K562 (cell line): ENCODE results near the gene PLA2G2C. TPM values are rescaled to one million over a fixed set of nuclear protein-coding genes. Genes with fewer than 3 reads are reported as not detected.

Source experiments
- ATAC-seq: fragments of 200-7000 bp; cut with Tn5 transposase; 3 replicates; pipeline ENCODE4 v1.9.1; 2020; ENCODE audit warnings: moderate library complexity
- BruUV-seq: library from RNA; stranded (reverse); fragments of 400-500 nt; replicated peaks from 2 replicates; lab custom pipeline; 2021; lab: Mats Ljungman, UMichigan
- CTCF ChIA-PET: fragments of 300-600 bp; formaldehyde crosslinking; extraction: SDS; loops from one replicate; lab custom pipeline; 2021; ENCODE audit warnings: low intra/inter-chr PET ratio; lab: Yijun Ruan, JAX
- POLR2A ChIA-PET: fragments of 300-600, 350-650 bp; sonication (Branson Sonifier 250); formaldehyde crosslinking; extraction: SDS; loops from one replicate; lab custom pipeline; 2021; ENCODE audit warnings: antibody characterized with exemption, inconsistent platforms; lab: Yijun Ruan, JAX
- DNase-seq, 4 experiments: peaks; one replicate each; pipeline versions ENCODE4 v3.0.0 to v3.0.0-alpha.2; 2011 to 2018; ENCODE audit warnings: low spot score in 3 of 4, mixed read lengths in 3 of 4; ENCODE audit errors: extremely low read depth in 1 of 4
- FAIRE-seq: peaks from 2 replicates; lab custom pipeline; 2011; peaks lifted over from hg19 to GRCh38; lab: Jason Lieb, UNC
- H2AFZ ChIP-seq: 2 replicates; pipeline ENCODE4 v1.6.0; 2011; ENCODE audit warnings: low read depth, low read length, control low read depth, inconsistent platforms
- H3K27ac ChIP-seq: fragments of 200-600 bp; 3 replicates; pipeline ENCODE4 v1.8.0; 2011; ENCODE audit warnings: low read depth, mild to moderate bottlenecking, control low read depth, inconsistent platforms, low read length, moderate library complexity, mixed read lengths; ENCODE audit errors: extremely low read depth
- H3K27me3 ChIP-seq, 2 experiments: fragments of 300-600 bp in 1 of 2; 2 replicates in 1 of 2; 3 replicates in 1 of 2; pipeline versions ENCODE4 v1.6.0 to v1.8.0; 2011; ENCODE audit warnings: inconsistent platforms in 2 of 2, low read length in 2 of 2, mild to moderate bottlenecking in 1 of 2, mixed read lengths in 1 of 2, moderate library complexity in 1 of 2; ENCODE audit not compliant: control insufficient read depth in 2 of 2, insufficient read depth in 2 of 2
- H3K36me3 ChIP-seq: fragments of 300-600 bp; 3 replicates; pipeline ENCODE4 v1.8.0; 2011; ENCODE audit warnings: mild to moderate bottlenecking, low read length, inconsistent platforms; ENCODE audit not compliant: control insufficient read depth, insufficient read depth
- H3K4me1 ChIP-seq, 2 experiments: fragments of 200-600 bp in 1 of 2; replicated peaks in 1 of 2; 2 replicates in 1 of 2; 3 replicates in 1 of 2; pipeline versions ENCODE4 v1.5.1 to v1.8.0; 2011; ENCODE audit warnings: inconsistent platforms in 2 of 2, low read length in 2 of 2, mild to moderate bottlenecking in 1 of 2, mixed read lengths in 1 of 2, moderate library complexity in 1 of 2; ENCODE audit not compliant: control insufficient read depth in 2 of 2, insufficient read depth in 2 of 2
- H3K4me2 ChIP-seq: 2 replicates; pipeline ENCODE4 v1.6.1; 2011; ENCODE audit warnings: low read length, control low read depth, inconsistent platforms, mixed read lengths; ENCODE audit not compliant: insufficient read depth
- H3K4me3 ChIP-seq: fragments of 200-600 bp; sonication (generic), shearing (Covaris generic); 2 replicates; pipeline ENCODE4 v1.5.1; 2016; ENCODE audit warnings: control low read depth, inconsistent platforms
- H3K79me2 ChIP-seq: fragments of 200-600 bp; 3 replicates; pipeline ENCODE4 v1.8.0; 2011; ENCODE audit warnings: low read length, inconsistent platforms; ENCODE audit not compliant: control insufficient read depth, insufficient read depth
- H3K9ac ChIP-seq, 2 experiments: 2 replicates each; pipeline versions ENCODE4 v1.6.0 to v1.6.1; 2011; ENCODE audit warnings: low read depth in 2 of 2, low read length in 2 of 2, control low read depth in 1 of 2, inconsistent platforms in 1 of 2, mild to moderate bottlenecking in 1 of 2, mixed read lengths in 1 of 2; ENCODE audit not compliant: insufficient read depth in 1 of 2
- H3K9me1 ChIP-seq: one replicate; pipeline ENCODE4 v1.6.0; 2011; ENCODE audit warnings: inconsistent platforms, mild to moderate bottlenecking, low read length, moderate library complexity; ENCODE audit not compliant: control insufficient read depth, insufficient read depth
- H3K9me3 ChIP-seq: replicated peaks from 2 replicates; pipeline ENCODE4 v1.5.1; 2011; ENCODE audit warnings: low read depth, low read length, inconsistent platforms; ENCODE audit not compliant: control insufficient read depth, insufficient read depth
- H4K20me1 ChIP-seq: replicated peaks from 2 replicates; pipeline ENCODE4 v1.6.1; 2011; ENCODE audit warnings: low read length, inconsistent platforms, mixed read lengths; ENCODE audit not compliant: control insufficient read depth, insufficient read depth
- BCOR ChIP-seq: fragments of 450-650 bp; IDR thresholded peaks from 2 replicates; pipeline ENCODE4 v1.6.1; 2016
- CBX1 ChIP-seq: sonication (generic); IDR thresholded peaks from 2 replicates; pipeline ENCODE4 v1.6.1; 2016; ENCODE audit warnings: antibody characterized with exemption, low read depth, mild to moderate bottlenecking
- CHD4 ChIP-seq: fragments of 200-600 bp; sonication (generic); IDR thresholded peaks from 3 replicates; pipeline ENCODE4 v1.6.1; 2012; ENCODE audit warnings: low read depth, mild to moderate bottlenecking, mixed read lengths, low read length, inconsistent platforms; ENCODE audit not compliant: insufficient read depth, insufficient replicate concordance, poor library complexity, severe bottlenecking
- CHD7 ChIP-seq: fragments of 200-600 bp; sonication (generic); IDR thresholded peaks from one replicate; pipeline ENCODE4 v1.6.1; 2012; ENCODE audit warnings: mild to moderate bottlenecking, low read depth, low read length, inconsistent platforms
- HDAC2 ChIP-seq: fragments of 450-650 bp; IDR thresholded peaks from 2 replicates; pipeline ENCODE4 v1.6.1; 2016; ENCODE audit warnings: mild to moderate bottlenecking
- HMGN3 ChIP-seq: IDR thresholded peaks from 2 replicates; pipeline ENCODE4 v1.6.1; 2011; ENCODE audit warnings: borderline replicate concordance, low read depth, mild to moderate bottlenecking, mixed read lengths, low read length; ENCODE audit not compliant: insufficient read length; ENCODE audit errors: extremely low read depth
- ILK ChIP-seq: fragments of 450-650 bp; IDR thresholded peaks from 2 replicates; pipeline ENCODE4 v1.6.1; 2016; ENCODE audit warnings: missing genetic modification characterization, low read depth, mild to moderate bottlenecking, missing compliant biosample characterization, moderate library complexity, borderline replicate concordance
- RBM25 ChIP-seq: fragments of 200-400 bp; formaldehyde crosslinking; IDR thresholded peaks from 2 replicates; pipeline ENCODE4 v1.6.1; 2018; ENCODE audit warnings: low read length, low read depth, moderate library complexity; ENCODE audit not compliant: severe bottlenecking
- ZFPM2 ChIP-seq: fragments of 250-450 bp; sonication (Bioruptor Pico); IDR thresholded peaks from 2 replicates; pipeline ENCODE4 v1.5.1; 2022; ENCODE audit warnings: mild to moderate bottlenecking
- WGBS: fragments of 100-300 bp; shearing (Covaris generic); methylation state at CpG from one replicate; pipeline ENCODE4 v1.1.6; 2016; ENCODE audit warnings: low coverage, mixed read lengths; ENCODE audit not compliant: insufficient coverage; ENCODE audit errors: missing lambda C conversion rate; 5-methylcytosine and 5-hydroxymethylcytosine counted together
- in situ Hi-C: fragments of 300-500 bp; cut with MboI; formaldehyde crosslinking; loops from 4 replicates; pipeline ENCODE4 v1.15.0; 2018; ENCODE audit warnings: inconsistent platforms, mixed read lengths
- intact Hi-C: fragments of 100-400 bp; cut with micrococcal nuclease; formaldehyde crosslinking; loops from 2 replicates; pipeline ENCODE4 v1.14.2; 2022
- polyA plus RNA-seq, 8 experiments: library from polyadenylated mRNA; depleted of rRNA in 4 of 8; stranded (reverse) in 5 of 8; unstranded in 3 of 8; fragments of >200 nt; fragmentation: Nextera tagmentation in 2 of 8; fragmentation: Illumina TruSeq in 1 of 8; extraction: Ambion mirVana in 2 of 8; extraction: Trizol in 1 of 8; gene quantifications; 2 replicates each; pipeline versions ENCODE4 v1.2.1 to v1.2.3, GENCODE V29; 2011 to 2014; ENCODE audit warnings: inconsistent platforms in 1 of 8, missing spikeins in 1 of 8
- total RNA-seq, 7 experiments: library from RNA; depleted of rRNA in 6 of 7; stranded (reverse); fragments of >200 nt in 6 of 7; fragmentation: Illumina TruSeq in 2 of 7; extraction: Trizol in 2 of 7; gene quantifications; 2 replicates each; pipeline versions ENCODE4 v1.2.1 to v1.2.3, GENCODE V29; 2011 to 2021; ENCODE audit warnings: low replicate concordance in 1 of 7

PLA2G2C gene
- total and polyA plus RNA-seq, 9 of the 15 experiments (the other 6 are each of a cell fraction or from before 2014, with no cell fraction given), result 0.14 to 0.49 (median 0.21) TPM

DNA sequence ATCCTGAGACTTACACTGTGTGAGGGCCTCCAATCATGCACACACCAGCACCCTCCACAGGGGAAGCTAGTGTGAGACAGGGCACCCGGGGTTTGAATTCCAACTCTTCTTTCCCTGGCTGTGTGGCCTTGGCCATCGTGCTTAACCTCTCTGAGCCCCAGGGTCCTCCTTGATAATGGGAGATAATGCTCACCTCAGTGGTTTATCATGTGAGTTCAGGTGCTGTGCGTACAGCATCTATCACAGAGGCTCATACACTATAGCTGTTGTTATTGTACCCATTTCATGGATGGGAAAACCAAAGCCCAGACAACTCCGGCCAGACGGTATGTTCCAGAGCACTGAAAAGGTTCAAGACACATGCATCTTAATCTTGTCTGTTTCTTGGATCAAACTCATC is 16.4 kb downstream of the PLA2G2C start:
- Histone ChIP-seq H2AFZ (no peak overlapping the region), H3K4me3 (no peak overlapping the region), H3K9ac (no peak overlapping the region), H3K9me1 (no peaks in the 10 kb centered on the region), H4K20me1 (no peaks in the 10 kb centered on the region), H3K27me3 (peaks cover 0 to 3% of the 10 kb centered on the region in 2 experiments; a peak in 2 of 5 replicates), H3K79me2 (no peaks in the 10 kb centered on the region), H3K4me2 (no peak overlapping the region), H3K4me1 (peaks cover 14 to 20% of the 10 kb centered on the region in 2 experiments), H3K9me3 (peaks cover 1% of the 10 kb centered on the region; the same call in 1 of the 2 replicates), H3K36me3 (no peaks in the 10 kb centered on the region), H3K27ac (no peak overlapping the region)
- POLR2A ChIA-PET, result interaction anchor here (1.3 to 1.6 kb wide), 2 partner anchors 9 to 11 kb away, joined by 3 to 4 read pairs; no protein-coding TSS in a partner anchor
- in situ Hi-C loops, result no loop called here
- ATAC-seq, result no peak
- WGBS, result 73% methylated on average over 5 of the region's 5 CpGs
- DNase-seq, result no peak
- intact Hi-C loops, result loop anchor here (5.0 kb wide), 2 partner anchors 262 to 322 kb away; no protein-coding TSS in a partner anchor
- CTCF ChIA-PET, result no interaction called here
- BruUV-seq, result no TSS peak
- FAIRE-seq, result no peak
- no peak for TF ChIP-seq HMGN3
- peak; percentile 97 for TF ChIP-seq RBM25
- TF ChIP-seq ILK (tag), result no peak
- TF ChIP-seq BCOR, result peak; percentile 96
- TF ChIP-seq CBX1, result peak; percentile 93; the same call in 1 of the 2 replicates
- TF ChIP-seq ZFPM2 (CRISPR knock-in tag), result no peak
- TF ChIP-seq CHD4, result peak; percentile 32
- no peak for TF ChIP-seq CHD7
- TF ChIP-seq HDAC2, result 0 out of 2 replicates have a peak, but pooled peaks have one; percentile 49
